Measurements from ENCODE around the gene SLC44A3.

SLC44A3 gene, protein sequence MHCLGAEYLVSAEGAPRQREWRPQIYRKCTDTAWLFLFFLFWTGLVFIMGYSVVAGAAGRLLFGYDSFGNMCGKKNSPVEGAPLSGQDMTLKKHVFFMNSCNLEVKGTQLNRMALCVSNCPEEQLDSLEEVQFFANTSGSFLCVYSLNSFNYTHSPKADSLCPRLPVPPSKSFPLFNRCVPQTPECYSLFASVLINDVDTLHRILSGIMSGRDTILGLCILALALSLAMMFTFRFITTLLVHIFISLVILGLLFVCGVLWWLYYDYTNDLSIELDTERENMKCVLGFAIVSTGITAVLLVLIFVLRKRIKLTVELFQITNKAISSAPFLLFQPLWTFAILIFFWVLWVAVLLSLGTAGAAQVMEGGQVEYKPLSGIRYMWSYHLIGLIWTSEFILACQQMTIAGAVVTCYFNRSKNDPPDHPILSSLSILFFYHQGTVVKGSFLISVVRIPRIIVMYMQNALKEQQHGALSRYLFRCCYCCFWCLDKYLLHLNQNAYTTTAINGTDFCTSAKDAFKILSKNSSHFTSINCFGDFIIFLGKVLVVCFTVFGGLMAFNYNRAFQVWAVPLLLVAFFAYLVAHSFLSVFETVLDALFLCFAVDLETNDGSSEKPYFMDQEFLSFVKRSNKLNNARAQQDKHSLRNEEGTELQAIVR

DNA sequence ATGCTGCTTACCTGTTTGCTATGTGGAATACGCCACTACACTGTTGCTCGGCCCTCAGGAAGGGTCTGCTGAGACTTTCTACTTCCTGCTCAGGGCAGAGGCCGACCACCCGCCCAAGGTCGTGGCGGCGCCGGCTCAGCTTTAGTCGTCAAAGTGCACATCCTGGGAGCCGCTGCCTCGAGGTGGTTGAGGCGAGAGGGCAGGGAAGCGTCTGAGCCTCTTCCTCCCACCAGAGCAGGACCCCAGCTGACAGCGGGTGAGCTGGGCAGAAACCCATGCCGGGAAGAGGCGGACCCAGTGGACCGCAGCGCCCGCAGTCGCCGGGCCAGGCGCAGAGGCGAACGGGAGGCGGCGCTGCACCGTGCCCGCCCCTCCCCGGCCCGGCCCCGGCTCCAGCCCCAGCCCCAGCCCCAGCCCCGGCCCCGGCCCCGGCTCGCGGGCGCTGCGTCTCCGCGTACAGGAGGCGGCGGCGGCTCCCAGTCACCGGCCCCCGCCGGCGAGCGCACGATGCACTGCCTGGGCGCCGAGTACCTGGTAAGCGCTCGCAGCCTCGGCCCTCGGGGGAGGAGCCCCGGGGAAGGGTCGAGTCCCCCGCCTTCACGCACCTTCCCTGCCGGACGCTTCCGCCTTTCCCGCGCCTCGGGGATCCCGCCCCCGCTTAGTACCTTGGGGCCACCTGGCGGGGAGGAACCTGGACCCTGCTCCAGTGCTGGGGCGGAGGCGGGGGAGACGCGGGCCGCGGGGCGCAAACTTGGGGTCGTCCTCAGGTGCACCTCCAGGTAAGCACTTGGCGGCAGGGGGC lies at the start of gene SLC44A3:
Gene SLC44A3 (plus strand): TSS at position 413 of the 802 bp plus-strand sequence. CDS start 95 bp downstream, at position 508.
- DNase-seq, result peak in 1 of 2 donors; percentile 25

- peak in 1 of 2 donors; percentile 7 for DNase-seq
Observed at GRCh38 chr1:94772230-94772641, 47.9 kb upstream of the SLC44A3 start.

DNA sequence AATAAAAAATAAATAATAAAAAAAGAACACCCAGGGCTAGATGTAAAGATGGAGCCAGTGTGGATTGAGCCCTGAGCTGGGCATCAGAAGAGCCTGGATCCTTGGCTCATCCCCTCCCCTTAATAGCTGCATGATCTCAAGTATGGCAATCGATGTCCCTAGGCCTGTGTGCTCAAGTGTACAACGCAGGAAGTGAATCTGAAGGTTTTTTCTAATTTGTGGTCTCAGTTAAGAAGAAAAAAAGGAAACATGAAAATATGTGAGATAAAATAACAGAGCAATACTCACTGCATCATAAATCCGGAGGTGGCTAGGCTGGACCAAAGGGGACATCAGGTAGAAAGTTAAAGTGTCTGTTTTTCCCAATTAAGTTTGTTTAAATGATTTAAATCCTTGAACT lies 47.3 kb upstream of the SLC44A3 start:
- no peak for DNase-seq

DNA sequence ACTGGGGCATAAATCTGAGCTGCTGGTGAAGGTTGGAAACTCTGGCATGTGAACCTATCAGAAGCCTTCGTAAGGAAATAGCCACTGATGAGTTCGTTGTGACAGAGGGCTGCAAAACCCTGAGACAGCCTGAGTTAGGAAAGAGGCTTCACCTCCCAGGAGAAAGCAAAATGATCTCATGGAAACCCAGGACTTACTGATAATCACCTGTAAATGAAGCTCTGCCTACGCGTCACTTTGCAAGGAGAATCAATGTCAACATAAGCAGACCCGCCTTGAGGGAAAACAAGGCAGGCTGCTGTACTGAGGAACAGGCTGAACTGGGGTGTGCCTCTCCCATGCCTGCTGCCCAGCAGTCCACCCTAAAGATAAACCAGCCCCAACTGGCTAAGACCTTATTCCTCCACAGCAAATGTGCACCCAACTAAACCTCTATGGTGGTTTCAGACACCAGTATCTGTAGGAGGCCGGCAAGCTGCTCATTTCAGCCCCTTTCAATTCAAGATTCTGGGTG lies 46.8 kb upstream of the SLC44A3 start:
- DNase-seq, result no peak

GRCh38 chr1:94773931-94774422 lies 46.2 kb upstream of the SLC44A3 start:
- DNase-seq, result no peak

DNA sequence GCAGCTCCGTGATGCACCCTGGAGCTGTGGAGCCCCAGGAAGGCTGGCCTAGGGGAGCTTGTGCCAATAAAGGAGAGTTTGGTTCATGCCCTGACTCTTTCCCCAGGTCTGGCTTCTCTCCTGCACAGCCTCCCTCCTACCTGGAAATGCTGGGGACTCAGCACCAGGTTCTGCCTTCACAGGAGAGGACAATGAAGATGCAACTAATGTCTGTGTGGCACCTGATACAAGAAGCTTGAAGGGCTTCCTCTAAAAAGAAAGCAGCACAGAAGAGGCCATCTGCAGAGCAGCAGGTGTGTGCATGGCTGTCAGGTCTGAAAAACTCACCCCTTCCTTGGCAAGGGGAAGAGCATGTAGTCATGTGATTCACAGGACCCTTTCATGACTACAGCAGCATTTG lies 43.7 kb upstream of the SLC44A3 start:
- DNase-seq, result no peak

DNA sequence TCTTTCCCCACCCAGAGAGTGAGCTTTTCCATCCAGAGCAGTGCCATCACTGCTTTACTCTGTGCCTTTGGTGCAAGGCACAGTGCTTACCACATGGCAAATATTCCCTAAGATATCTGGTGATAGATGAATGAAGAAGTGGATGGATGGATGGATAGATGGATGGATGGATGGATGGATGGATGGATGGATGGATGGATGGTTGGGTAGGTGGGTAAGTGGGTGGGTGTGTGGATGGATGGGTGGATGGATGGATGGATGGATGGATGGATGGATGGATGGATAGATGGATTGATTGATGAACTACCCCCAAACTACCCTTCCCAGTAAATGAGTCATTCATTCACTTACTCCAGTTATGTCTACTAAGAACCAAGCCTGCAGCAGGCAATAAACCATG lies 42.9 kb upstream of the SLC44A3 start:
- DNase-seq, result no peak

GRCh38 chr1:94778808-94779207 lies 41.3 kb upstream of the SLC44A3 start:
- no peak for DNase-seq

GRCh38 chr1:94783342-94784189 lies 36.6 kb upstream of the SLC44A3 start:
- DNase-seq, result peak; percentile 33 to 55

DNA sequence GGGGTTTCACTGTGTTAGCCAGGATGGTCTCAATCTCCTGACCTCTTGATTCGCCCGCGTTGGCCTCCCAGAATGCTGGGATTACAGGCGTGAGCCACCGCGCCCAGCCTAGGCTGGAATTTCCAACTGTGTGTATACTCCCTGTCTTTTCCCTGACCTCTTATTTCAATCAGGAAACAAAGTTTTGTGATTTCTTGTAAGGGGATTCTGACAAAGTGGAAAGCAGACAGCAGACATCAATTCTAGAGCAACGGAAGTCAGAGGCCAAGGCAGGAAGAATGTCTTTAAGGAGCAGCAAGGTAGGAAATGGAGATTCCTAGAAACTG lies 36.0 kb upstream of the SLC44A3 start:
- DNase-seq, result no peak

DNA sequence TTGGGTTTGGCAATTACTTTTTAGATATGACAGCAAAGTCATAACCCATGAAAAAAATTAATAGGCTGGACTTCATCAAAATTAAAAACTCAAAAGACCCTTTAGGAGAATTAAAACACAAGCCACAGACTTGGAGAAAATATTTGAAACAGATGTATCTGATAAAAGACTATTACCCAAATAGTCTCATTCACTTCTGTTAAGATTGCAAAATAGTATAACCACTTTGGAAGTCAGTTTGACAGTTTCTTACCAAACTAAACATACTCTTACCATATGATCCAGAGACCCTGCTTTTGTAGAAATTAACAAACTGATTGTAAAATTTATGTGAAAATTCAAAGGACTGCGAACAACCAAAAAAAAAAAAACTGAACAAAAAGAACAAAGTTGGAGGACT lies 32.5 kb upstream of the SLC44A3 start:
- no peak for DNase-seq

DNA sequence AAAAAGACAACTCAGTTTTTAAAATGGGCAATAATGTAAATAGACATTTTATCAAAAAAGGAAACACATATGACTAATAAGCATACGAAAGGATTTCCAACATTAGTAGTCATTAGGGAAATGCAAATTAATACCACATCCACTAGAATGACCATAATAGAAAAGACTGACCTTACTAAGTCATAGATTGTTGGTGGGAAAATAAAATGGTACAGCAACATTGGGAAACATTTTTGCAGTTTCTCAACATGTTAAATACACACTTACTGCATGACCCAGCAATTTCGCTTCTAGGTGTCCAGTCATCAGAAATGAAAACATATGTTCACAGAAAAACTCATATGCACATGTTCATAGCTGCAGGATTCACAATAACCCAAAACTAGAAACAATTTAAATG lies 29.9 kb upstream of the SLC44A3 start:
- DNase-seq, result no peak

DNA sequence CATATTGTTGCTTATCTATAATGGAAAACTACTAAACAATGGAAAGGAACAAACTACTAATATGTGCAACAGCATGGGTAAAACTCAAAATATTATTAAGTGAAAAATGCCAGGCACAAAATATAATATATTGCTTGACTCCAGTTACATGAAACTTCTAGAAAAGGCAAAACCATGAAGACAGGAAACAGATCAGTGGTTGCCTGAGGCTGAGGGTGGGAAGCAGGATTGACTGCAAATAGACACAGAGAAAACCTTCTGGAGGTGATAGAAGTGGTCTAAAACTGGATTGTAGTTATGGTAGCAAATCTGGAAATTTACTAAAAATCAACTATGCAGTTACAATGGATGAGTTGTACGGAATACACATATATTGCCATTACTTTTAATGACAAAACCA lies 29.5 kb upstream of the SLC44A3 start:
- DNase-seq, result no peak

DNA sequence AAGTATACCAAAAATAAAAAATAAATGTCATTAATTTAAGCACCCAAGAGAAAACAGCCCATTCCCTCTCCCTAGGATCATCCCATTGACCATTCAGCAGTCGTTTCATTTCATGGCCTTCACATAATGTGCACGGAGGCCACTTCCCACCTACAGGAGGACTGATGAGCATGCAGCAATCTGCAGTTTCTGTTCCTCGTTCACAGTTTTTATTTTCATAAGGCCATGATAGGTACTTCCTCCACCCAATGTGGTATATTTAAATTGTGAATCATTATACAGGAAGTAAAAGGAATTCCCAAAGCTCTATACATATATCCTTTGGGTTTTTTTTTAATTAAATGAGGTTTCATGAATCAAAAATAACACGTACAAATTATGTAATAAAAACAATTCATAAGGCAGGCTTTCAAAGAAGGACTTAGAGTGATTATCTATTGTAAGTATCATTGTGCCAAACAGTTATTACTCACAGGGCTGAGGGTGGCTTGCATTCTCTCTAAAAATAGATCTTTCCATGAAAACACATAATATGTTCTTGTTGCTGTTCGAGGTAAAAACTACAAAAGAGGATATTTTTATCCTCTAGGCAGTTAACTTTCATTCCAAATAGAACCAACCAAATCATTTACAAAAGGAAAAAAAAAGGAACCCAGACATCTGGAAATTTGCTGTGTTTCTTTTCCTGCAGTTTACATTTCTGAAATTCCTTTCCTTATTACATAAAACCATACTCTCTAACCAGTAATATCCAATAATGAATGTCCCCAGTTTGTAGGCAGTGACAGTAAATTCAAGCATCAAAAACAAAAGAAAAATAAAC lies 27.5 kb upstream of the SLC44A3 start:
- peak in 1 of 2 donors; percentile 31 for DNase-seq

DNA sequence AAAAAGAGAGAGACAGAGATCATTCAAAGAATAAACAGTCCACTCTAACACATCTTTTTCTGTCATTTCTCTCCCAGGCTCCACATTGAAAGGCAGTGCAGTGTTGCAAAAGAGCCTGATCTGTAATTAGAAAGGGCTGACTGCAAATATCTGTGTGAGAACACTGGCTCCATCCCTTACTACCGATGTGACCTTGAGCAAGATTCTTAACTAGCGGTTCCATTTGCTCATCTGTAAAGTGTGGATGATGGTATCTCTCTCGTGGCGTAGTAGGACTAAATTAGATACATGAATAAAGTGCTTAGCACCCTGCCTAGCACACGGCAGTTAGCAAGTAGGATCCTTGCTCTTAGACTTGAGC lies 26.9 kb upstream of the SLC44A3 start:
- DNase-seq, result no peak

- DNase-seq, result no peak
Observed at GRCh38 chr1:94795434-94795833, 24.7 kb upstream of the SLC44A3 start.

DNA sequence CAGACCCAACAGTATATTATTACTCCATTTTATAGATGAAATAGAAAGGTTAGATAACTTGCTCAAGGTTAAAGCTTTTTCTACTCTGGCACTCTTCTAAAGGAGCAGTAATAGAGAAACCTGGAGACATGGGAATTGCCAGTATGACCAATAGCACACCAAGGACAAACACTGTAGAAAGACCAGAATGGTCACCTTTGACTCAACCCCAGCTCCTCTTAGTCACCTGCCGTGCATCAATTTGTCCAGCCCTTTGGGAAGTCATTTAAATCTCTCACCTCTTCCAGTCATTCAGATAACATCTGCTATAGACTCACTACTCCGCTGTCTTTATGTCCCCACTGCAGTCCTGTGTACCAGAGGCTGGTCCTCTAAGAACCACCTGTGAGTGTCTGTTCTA lies 23.9 kb upstream of the SLC44A3 start:
- DNase-seq, result no peak

DNA sequence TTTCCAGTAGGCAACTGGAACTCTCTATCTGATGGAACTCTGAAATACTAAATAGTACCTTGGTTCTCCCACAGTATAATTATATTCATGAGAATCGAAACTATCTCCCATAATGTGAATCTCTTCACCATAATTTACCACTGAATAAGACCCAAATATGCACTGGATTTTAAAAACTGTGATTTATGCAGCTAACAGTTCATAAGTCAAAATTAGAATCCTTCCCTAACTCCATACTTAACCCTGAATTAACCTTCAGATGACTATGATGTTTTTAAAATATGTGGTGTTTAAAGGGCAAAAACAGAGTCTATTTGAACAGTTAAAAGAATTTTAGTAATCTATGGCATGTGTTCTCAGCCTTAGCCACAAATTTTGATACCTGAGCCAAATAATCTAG lies 22.9 kb upstream of the SLC44A3 start:
- DNase-seq, result no peak

GRCh38 chr1:94798054-94798453 lies 22.1 kb upstream of the SLC44A3 start:
- DNase-seq, result no peak

GRCh38 chr1:94798462-94798861 lies 21.7 kb upstream of the SLC44A3 start:
- DNase-seq, result no peak

DNA sequence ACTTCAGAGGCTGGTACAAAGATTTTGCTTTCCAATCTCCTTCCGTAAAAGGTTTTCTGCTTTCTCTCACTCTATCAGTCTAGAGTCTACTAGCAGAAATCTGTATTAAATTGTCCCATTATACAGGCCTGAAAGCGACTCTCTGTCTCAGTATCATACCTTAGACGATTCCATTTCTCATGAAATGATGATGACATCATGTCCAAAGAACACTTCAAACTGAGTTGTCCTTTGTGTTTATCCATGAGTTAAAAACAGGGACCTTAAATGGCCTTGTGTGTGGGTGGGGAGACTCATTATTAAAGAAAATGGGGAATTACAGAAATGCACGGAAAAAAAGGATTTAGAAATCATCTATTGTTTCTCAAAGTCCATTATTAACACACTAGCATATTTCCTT lies 21.0 kb upstream of the SLC44A3 start:
- no peak for DNase-seq
